Measurements from ENCODE around the gene ERVV-1.

DNA sequence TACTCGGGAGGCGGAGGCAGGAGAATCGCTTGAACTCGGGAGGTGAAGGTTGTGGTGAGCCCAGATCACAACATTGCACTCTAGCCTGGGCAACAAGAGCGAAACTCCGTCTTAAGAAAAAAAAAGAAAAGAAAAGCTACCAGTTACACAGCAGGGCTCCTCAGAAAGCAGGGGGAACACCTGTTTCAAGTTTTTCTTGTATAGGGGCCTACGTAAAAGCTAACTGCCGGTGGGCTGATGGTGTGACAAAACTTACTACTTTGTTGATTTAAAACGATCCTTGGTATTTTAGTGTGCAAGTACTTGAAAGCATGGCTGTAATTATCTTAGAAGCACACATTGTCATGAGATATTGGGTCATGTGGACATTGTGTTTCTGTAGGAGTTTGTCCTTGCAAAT, 15.7 kb upstream of the ERVV-1 start:
- no peak for TF ChIP-seq FOXP2 (optimal IDR thresholded peaks at IDR 0.05; ENCODE audit: control extremely low read depth, extremely low read length, insufficient read depth)
- no peak for TF ChIP-seq POLR2AphosphoS5 (IDR thresholded peaks at IDR 0.05; ENCODE audit: borderline replicate concordance, low read depth, low read length)
